ENCODE results near the gene MUC21. TPM values are rescaled to one million over a fixed set of nuclear protein-coding genes. Genes with fewer than 3 reads are reported as not detected.

The MUC21 gene
- total RNA-seq, 1 experiment from 2014 or later: not detected

DNA sequence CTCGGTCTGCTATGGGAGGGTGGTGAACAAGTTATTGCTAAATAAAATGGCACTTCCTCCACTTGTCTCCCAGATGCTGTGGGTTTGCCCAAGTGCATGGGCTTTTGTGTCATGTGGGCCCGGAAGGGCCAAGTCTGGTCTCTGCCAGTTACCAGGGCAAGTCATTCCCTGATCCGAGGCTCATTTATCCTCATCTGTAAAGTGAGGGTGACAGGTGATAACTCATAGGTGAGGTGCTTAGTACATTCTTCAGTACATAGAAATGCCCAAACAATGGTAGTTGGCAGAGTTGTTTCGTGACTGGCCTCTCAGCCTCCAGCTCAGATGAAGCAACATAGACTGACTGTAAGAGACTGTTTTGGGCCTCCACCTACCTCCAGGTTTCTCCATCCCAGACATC, 44.8 kb upstream of the MUC21 start:
- H3K27me3 ChIP-seq (ENCODE audit: low read length): no peaks in the 10 kb centered on the region
- intact Hi-C loops (cut with micrococcal nuclease): loop anchor here (10.0 kb wide), 1 partner anchor 46 kb away; the partner anchor contains the start of gene MUC21
- peaks cover 9% of the 10 kb centered on the region; the same call in 1 of the 2 replicates for H3K4me1 ChIP-seq (ENCODE audit: insufficient read depth, low read length)
- no peaks in the 10 kb centered on the region for H3K79me2 ChIP-seq (ENCODE audit: low read length)
- H3K4me2 ChIP-seq (ENCODE audit: low read length): no peak overlapping the region
- H3K4me3 ChIP-seq (ENCODE audit: low read length): no peak overlapping the region
- no peaks in the 10 kb centered on the region for H3K9me2 ChIP-seq (replicated peaks; ENCODE audit: low read length)
- H3K27ac ChIP-seq (ENCODE audit: low read length): no peak overlapping the region
- CTCF ChIA-PET: interaction anchor here (0.6 kb wide), 1 partner anchor 69 kb away, joined by 3 read pairs; no protein-coding TSS in a partner anchor
- H3F3A ChIP-seq (ENCODE audit: low read length, unreplicated experiment): no peaks in the 10 kb centered on the region
- no peak for DNase-seq
- H3K36me3 ChIP-seq (ENCODE audit: low read depth, low read length): no peaks in the 10 kb centered on the region
- H4K20me1 ChIP-seq (ENCODE audit: low read length): no peaks in the 10 kb centered on the region
- BruUV-seq (replicated peaks): no TSS peak
- no peaks in the 10 kb centered on the region for H3K9me3 ChIP-seq (ENCODE audit: low read length)
- ATAC-seq: no peak
- POLR2A ChIA-PET (ENCODE audit: unreplicated experiment): no interaction called here
- no peak overlapping the region for H2AFZ ChIP-seq (ENCODE audit: low read length)
- no peak overlapping the region for H3K9ac ChIP-seq (ENCODE audit: low read length)
- TF ChIP-seq, protein P1, sequence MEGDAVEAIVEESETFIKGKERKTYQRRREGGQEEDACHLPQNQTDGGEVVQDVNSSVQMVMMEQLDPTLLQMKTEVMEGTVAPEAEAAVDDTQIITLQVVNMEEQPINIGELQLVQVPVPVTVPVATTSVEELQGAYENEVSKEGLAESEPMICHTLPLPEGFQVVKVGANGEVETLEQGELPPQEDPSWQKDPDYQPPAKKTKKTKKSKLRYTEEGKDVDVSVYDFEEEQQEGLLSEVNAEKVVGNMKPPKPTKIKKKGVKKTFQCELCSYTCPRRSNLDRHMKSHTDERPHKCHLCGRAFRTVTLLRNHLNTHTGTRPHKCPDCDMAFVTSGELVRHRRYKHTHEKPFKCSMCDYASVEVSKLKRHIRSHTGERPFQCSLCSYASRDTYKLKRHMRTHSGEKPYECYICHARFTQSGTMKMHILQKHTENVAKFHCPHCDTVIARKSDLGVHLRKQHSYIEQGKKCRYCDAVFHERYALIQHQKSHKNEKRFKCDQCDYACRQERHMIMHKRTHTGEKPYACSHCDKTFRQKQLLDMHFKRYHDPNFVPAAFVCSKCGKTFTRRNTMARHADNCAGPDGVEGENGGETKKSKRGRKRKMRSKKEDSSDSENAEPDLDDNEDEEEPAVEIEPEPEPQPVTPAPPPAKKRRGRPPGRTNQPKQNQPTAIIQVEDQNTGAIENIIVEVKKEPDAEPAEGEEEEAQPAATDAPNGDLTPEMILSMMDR (conservative IDR thresholded peaks at IDR 0.05; ENCODE audit: low read depth, low read length): no peak
- TF ChIP-seq EZH2phosphoT487 (IDR thresholded peaks at IDR 0.05; ENCODE audit: borderline replicate concordance, low read length): no peak
- no peak for TF ChIP-seq EZH2 (IDR thresholded peaks at IDR 0.05; ENCODE audit: low read length, unreplicated experiment)

DNA sequence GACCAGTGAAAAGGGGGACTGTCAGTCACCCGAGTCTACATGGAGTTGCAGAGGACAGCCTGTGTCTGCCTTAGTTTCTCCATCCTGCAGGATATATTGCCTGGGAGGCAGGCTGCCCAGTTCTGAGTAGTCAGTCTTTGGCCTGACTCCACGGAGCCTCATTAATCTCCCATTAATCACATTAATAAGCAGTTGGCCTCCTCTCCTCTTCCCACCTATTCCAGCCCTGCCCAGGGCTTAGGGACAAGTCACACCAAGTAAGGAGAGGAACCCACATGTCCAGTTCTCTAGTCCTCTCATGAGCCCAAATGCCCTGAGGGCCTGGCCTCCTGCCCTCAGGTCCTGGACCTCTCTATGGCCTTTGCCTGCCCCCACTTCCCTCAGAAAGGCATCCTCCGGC, 44.0 kb upstream of the MUC21 start:
- Histone ChIP-seq H3K27me3 (ENCODE audit: low read length) (no peaks in the 10 kb centered on the region), H3K9me3 (ENCODE audit: low read length) (no peaks in the 10 kb centered on the region), H3K4me2 (ENCODE audit: low read length) (no peak overlapping the region), H3K9ac (ENCODE audit: low read length) (no peak overlapping the region), H4K20me1 (ENCODE audit: low read length) (no peaks in the 10 kb centered on the region), H3K4me3 (ENCODE audit: low read length) (no peak overlapping the region), H3K9me2 (replicated peaks; ENCODE audit: low read length) (no peaks in the 10 kb centered on the region), H3K27ac (ENCODE audit: low read length) (no peak overlapping the region), H3K79me2 (ENCODE audit: low read length) (no peaks in the 10 kb centered on the region), H2AFZ (ENCODE audit: low read length) (no peak overlapping the region), H3K4me1 (ENCODE audit: insufficient read depth, low read length) (peaks cover 9% of the 10 kb centered on the region; the same call in 1 of the 2 replicates), H3F3A (ENCODE audit: low read length, unreplicated experiment) (no peaks in the 10 kb centered on the region), H3K36me3 (ENCODE audit: low read depth, low read length) (no peaks in the 10 kb centered on the region)
- intact Hi-C loops (cut with micrococcal nuclease): loop anchor here (10.0 kb wide), 1 partner anchor 45 kb away; the partner anchor contains the start of gene MUC21
- ATAC-seq (no peak), DNase-seq (no peak)
- TF ChIP-seq EZH2phosphoT487 (IDR thresholded peaks at IDR 0.05; ENCODE audit: borderline replicate concordance, low read length): no peak
- no peak for TF ChIP-seq EZH2 (IDR thresholded peaks at IDR 0.05; ENCODE audit: low read length, unreplicated experiment)
- TF ChIP-seq, protein P1 (conservative IDR thresholded peaks at IDR 0.05; ENCODE audit: low read depth, low read length): no peak
- CTCF ChIA-PET: interaction anchor here (1.5 kb wide), 1 partner anchor 131 kb away, joined by 5 read pairs; no protein-coding TSS in a partner anchor
- POLR2A ChIA-PET (ENCODE audit: unreplicated experiment): no interaction called here
- BruUV-seq (replicated peaks): no TSS peak

DNA sequence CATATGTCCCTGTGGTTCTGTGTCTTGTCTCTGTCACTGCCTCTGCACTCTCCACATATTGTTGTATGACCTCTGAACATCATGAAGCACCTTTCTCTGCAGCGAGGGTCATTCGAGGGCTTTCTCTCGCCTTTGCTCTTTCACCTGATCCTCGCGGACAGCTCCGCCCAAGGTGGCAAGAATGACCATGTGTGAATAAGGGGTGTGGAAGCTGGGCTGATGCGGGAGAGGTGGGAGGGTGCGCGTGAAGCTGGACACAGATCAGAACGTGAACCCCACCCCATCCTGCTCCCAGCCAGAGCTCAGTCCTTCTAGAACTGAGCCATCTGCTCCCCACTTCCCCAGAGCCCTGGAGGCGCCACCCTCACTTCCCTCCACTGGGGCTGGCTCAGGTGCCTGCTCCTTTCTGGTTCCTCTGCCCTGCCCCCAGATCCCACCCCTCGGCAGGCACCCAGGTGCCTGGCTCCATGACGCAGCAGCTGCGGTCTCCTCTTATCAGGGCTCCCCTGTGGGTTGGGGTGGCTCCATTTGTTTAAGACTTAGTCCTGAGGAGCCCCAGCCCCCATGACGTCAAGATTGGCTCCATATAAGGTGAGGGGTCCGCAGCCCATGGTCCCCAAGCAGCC, 43.0 kb upstream of the MUC21 start, which contains the start of gene MUCL3:
TSS of gene MUCL3 (plus strand) at position 613 of the 626 bp plus-strand sequence. CDS start 27 bp downstream, outside the sequence.
- Histone ChIP-seq H3K27me3 (ENCODE audit: low read length) (no peaks in the 10 kb centered on the region), H3K4me2 (ENCODE audit: low read length) (no peak within 1 kb of the TSS), H4K20me1 (ENCODE audit: low read length) (no peaks in the 10 kb centered on the region), H3K4me1 (ENCODE audit: insufficient read depth, low read length) (peaks cover 9% of the 10 kb centered on the region; the same call in 1 of the 2 replicates), H3K27ac (ENCODE audit: low read length) (no peak within 1 kb of the TSS), H3K79me2 (ENCODE audit: low read length) (no peaks in the 10 kb centered on the region), H3K36me3 (ENCODE audit: low read depth, low read length) (no peaks in the 10 kb centered on the region), H3K4me3 (ENCODE audit: low read length) (no peak within 1 kb of the TSS), H3K9me2 (replicated peaks; ENCODE audit: low read length) (no peaks in the 10 kb centered on the region), H3F3A (ENCODE audit: low read length, unreplicated experiment) (no peaks in the 10 kb centered on the region), H2AFZ (ENCODE audit: low read length) (no peak within 1 kb of the TSS), H3K9ac (ENCODE audit: low read length) (no peak within 1 kb of the TSS), H3K9me3 (ENCODE audit: low read length) (no peaks in the 10 kb centered on the region)
- CTCF ChIA-PET: interaction anchor here (0.6 to 1.5 kb wide), 2 partner anchors 130 to 1187 kb away, joined by 3 to 5 read pairs; partner anchors contain the start of gene ATF6B
- ATAC-seq (no peak), DNase-seq (no peak)
- intact Hi-C loops (cut with micrococcal nuclease): no loop called here
- BruUV-seq (replicated peaks): no TSS peak
- no peak for TF ChIP-seq EZH2 (IDR thresholded peaks at IDR 0.05; ENCODE audit: low read length, unreplicated experiment)
- TF ChIP-seq, protein P1 (conservative IDR thresholded peaks at IDR 0.05; ENCODE audit: low read depth, low read length): no peak
- POLR2A ChIA-PET (ENCODE audit: unreplicated experiment): no interaction called here

All from PC-3 (cell line).